AG04450 (cell line): ENCODE data around the gene CALY. TPM values are rescaled to one million over a fixed set of nuclear protein-coding genes. Genes with fewer than 3 reads are reported as not detected.

Source experiments
- CTCF ChIA-PET: fragments of 300-600, 350-600 bp; formaldehyde crosslinking; extraction: SDS; loops from one replicate; lab custom pipeline; 2022; ENCODE audit warnings: antibody characterized with exemption, inconsistent platforms; lab: Charles Lee
- POLR2A ChIA-PET: fragments of 350-600 bp; formaldehyde crosslinking; extraction: SDS; loops from one replicate; lab custom pipeline; 2021; ENCODE audit warnings: antibody characterized with exemption, inconsistent platforms; lab: Yijun Ruan, JAX
- DNase-seq: peaks from one replicate; pipeline ENCODE4 v3.0.0-alpha.2; 2011; ENCODE audit warnings: low read depth, low spot score
- H3K27ac ChIP-seq: one replicate; pipeline ENCODE4 v1.5.1; 2012; ENCODE audit warnings: low read depth, low read length, control low read depth
- H3K27me3 ChIP-seq: one replicate; pipeline ENCODE4 v1.6.0; 2012; ENCODE audit warnings: low read length; ENCODE audit not compliant: control insufficient read depth, insufficient read depth
- H3K4me3 ChIP-seq: 2 replicates; pipeline ENCODE4 v1.5.1; 2011; ENCODE audit warnings: mild to moderate bottlenecking, low read depth, low read length, control low read depth
- H3K9me3 ChIP-seq: 2 replicates; pipeline ENCODE4 v1.5.1; 2012; ENCODE audit warnings: low read length; ENCODE audit not compliant: control insufficient read depth, insufficient read depth
- polyA plus RNA-seq: library from polyadenylated mRNA; depleted of rRNA; stranded (reverse); fragments of >200 nt; gene quantifications from 2 replicates; pipeline ENCODE4 v1.2.3, GENCODE V29; 2011
- TF ChIP-seq, protein P1 (sequence below): IDR thresholded peaks from 2 replicates; pipeline ENCODE4 v1.5.1; 2011; ENCODE audit warnings: low read depth, low read length, control low read depth, inconsistent platforms

The CALY gene
- polyA plus RNA-seq, 1 experiment, result 0.16 TPM

DNA sequence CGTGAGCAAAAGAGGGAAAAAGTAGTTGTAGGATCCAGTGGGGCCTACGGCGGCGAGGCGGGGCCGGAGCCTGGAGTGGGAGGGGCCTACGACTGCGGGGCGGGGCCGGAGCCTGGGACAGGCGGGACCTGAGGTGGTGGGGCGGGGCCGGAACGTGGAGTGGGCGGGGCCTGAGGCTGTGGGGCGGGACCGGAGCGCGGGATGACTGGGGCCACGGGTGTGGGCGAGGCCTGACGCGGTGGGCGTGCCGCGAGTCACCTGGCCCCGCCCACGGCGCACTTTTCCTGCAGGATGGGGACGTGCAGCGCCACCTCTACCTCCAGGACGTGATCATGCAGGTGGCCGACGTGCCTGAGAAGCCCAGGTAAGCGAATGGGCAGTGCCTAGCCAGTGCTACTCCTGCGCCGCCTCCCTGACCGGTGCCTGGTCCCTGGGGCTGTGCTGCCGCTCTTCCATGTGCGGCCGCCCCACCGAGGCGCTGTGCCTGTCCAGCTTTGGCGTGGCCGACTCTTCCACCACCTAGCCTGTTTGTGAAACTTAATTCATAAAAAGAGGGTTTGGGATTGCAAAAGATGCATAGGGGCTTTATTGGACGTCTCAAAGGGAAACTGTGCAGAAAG, 27.5 kb downstream of the CALY start:
- ChIA-PET POLR2A (no interaction called here), CTCF (no interaction called here)
- Histone ChIP-seq H3K9me3 (peaks cover 7% of the 10 kb centered on the region; the same call in 1 of the 2 replicates), H3K27ac (peak overlapping the region; percentile 70), H3K27me3 (no peaks in the 10 kb centered on the region), H3K4me3 (peak overlapping the region; percentile 82)
- TF ChIP-seq, protein P1, sequence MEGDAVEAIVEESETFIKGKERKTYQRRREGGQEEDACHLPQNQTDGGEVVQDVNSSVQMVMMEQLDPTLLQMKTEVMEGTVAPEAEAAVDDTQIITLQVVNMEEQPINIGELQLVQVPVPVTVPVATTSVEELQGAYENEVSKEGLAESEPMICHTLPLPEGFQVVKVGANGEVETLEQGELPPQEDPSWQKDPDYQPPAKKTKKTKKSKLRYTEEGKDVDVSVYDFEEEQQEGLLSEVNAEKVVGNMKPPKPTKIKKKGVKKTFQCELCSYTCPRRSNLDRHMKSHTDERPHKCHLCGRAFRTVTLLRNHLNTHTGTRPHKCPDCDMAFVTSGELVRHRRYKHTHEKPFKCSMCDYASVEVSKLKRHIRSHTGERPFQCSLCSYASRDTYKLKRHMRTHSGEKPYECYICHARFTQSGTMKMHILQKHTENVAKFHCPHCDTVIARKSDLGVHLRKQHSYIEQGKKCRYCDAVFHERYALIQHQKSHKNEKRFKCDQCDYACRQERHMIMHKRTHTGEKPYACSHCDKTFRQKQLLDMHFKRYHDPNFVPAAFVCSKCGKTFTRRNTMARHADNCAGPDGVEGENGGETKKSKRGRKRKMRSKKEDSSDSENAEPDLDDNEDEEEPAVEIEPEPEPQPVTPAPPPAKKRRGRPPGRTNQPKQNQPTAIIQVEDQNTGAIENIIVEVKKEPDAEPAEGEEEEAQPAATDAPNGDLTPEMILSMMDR, result no peak
- peak; percentile 68 for DNase-seq

DNA sequence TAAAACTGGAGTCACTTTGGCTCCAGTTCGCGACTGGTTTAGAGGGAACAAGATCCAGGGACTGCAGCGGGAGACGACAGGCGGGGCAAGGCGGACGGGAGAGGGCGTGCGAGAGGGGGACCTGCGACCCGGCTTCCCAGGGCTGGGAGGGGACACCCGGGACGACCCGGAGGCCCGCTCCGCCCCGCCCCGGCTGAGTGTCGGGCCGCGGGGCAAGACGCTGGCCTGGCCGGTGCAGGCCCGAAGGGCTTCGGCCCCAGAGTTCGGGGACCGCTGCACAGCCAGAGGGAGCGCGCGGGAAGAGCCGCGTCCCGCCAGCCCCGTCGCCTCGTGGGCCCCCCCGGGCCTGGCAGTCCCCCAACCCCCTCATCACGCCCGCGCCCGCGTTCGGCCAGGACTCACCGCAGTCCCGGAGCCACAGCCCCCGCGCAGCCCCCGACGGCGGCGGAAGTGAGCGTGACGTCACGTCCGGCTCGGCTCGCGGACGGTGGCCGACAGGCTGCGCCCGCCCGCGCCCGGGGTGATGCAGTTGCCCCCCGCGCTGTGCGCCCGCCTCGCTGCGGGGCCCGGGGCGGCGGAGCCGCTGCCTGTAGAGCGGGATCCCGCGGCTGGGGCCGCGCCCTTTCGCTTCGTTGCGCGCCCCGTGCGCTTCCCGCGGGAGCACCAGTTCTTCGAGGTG, 28.1 kb downstream of the CALY start, which contains the start of the genes TUBGCP2 and ZNF511:
TUBGCP2 (minus strand) TSS at position 452 of the 679 bp plus-strand sequence. CDS start 5,931 bp downstream, outside the sequence.
ZNF511 (plus strand) TSS at position 494 of the 679 bp plus-strand sequence; CDS start at position 524, 30 bp downstream.
- no peak for DNase-seq
- ChIA-PET CTCF (interaction anchor here (0.6 to 1.9 kb wide), 5 partner anchors 10 to 403 kb away, joined by 4 to 15 read pairs (median 7); no protein-coding TSS in a partner anchor), POLR2A (interaction anchor here (1.6 kb wide), 1 partner anchor 15 kb away, joined by 3 read pairs; no protein-coding TSS in a partner anchor)

DNA sequence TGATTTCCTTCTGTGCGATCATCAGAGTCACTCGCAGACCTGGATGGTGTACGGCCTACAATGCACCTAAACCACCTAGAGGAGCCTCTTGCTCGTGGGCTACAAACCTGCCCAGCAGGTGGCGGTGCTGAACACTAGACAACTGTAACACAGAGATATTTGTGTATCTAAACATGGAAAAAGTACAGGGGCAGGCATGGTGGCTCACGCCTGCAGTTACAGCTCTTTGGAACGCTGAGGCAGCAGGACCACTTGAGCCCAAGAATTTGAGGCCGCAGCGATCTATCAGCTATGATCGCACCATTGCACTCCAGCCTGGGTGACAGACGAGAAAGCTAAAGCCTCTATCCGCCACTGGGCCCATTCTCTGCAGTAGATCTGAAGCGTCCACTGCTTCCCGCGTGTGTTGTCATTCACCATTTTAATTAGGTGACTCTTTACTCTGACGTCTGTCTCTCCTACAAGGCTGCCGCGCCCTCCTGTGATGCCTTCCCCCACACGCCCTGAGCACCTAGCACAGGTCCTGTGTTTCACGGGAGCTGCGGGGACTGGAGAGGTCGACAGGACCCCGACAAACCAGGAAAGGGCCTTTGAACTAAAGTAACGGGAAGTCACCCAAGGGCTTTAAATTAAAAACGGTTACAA, 28.8 kb downstream of the CALY start:
- Histone ChIP-seq H3K9me3 (peaks cover 7% of the 10 kb centered on the region; the same call in 1 of the 2 replicates), H3K4me3 (peak overlapping the region; percentile 82), H3K27ac (peak overlapping the region; percentile 70), H3K27me3 (no peaks in the 10 kb centered on the region)
- TF ChIP-seq, protein P1, result peak; percentile 81
- DNase-seq, result no peak
- POLR2A ChIA-PET, result interaction anchor here (0.6 to 1.6 kb wide), 2 partner anchors 15 to 858 kb away, joined by 3 read pairs; no protein-coding TSS in a partner anchor
- CTCF ChIA-PET, result interaction anchor here (0.6 to 1.9 kb wide), 5 partner anchors 9 to 402 kb away, joined by 4 to 15 read pairs (median 7); no protein-coding TSS in a partner anchor

More for the DNA sequence above, 28.1 kb downstream of the CALY start, which contains the start of the genes TUBGCP2 and ZNF511:
- peaks cover 7% of the 10 kb centered on the region; the same call in 1 of the 2 replicates for H3K9me3 ChIP-seq
- TF ChIP-seq, protein P1, result no peak; the same call in 1 of the 2 replicates
- no peaks in the 10 kb centered on the region for H3K27me3 ChIP-seq
- peak within 1 kb of the TSS; percentile 82 for H3K4me3 ChIP-seq
- H3K27ac ChIP-seq, result peak within 1 kb of the TSS; percentile 70

DNA sequence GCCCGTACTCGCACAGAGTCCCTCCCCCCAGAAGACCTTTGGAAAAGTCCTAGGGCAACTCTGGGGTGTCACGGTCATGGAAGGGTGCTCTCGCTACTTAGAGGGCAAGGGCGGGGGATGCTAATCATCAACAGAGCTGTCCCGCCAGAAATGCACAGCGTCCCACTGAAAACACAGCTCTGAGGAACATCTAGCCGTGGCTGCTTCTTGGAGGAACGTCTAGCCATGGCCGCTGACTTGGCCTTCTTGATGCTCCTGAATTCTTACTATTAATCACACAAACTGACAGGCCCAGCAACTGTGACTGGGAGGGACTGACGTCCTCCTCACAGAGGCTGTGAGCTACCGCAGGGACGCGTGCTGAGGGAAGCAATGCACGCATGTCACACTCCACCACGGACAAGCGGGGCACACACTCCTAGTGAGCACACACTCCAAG, 29.7 kb downstream of the CALY start:
- no peak for DNase-seq
- H3K9me3 ChIP-seq, result peaks cover 7% of the 10 kb centered on the region; the same call in 1 of the 2 replicates
- no peaks in the 10 kb centered on the region for H3K27me3 ChIP-seq
- 0 out of 2 replicates have a peak overlapping the region, but pooled peaks have one; percentile 25 for H3K4me3 ChIP-seq
- TF ChIP-seq, protein P1, result no peak
- ChIA-PET CTCF (interaction anchor here (0.6 to 1.9 kb wide), 8 partner anchors 8 to 501 kb away, joined by 3 to 15 read pairs (median 4); no protein-coding TSS in a partner anchor), POLR2A (interaction anchor here (1.6 kb wide), 1 partner anchor 14 kb away, joined by 3 read pairs; no protein-coding TSS in a partner anchor)
- H3K27ac ChIP-seq, result no peak overlapping the region
